ENCODE results near the gene METAP1D.

METAP1D gene

DNA sequence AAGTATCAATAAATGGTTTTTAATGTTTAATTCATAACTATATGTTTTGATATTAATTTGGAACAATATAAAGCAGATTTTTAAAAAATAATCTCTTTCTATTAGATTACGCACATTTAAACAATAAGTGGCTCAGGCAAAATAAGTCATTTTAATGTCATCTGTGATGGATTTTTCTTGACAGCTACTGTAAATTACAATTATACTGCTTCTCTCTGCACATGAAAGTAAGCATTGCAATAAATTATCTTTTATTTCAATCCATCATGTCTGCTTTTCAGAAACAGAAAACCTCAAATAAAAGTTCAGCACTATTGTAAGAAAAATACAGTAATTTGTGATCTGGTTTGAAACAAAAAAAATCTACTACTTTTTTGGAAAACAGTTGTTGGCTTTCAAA lies 74.5 kb downstream of the METAP1D start:
- H3K9ac ChIP-seq (ENCODE audit: insufficient read length), result no peak overlapping the region
- no peak for DNase-seq (ENCODE audit: low read depth, low spot score)
- no peaks in the 10 kb centered on the region for H3K36me3 ChIP-seq (ENCODE audit: insufficient read depth, low read length)
- H3K4me3 ChIP-seq, result no peak overlapping the region
- TF ChIP-seq FOXP2 (optimal IDR thresholded peaks at IDR 0.05; ENCODE audit: control extremely low read depth, extremely low read length, insufficient read depth) (no peak), EZH2 (IDR thresholded peaks at IDR 0.05) (no peak), POLR2AphosphoS5 (IDR thresholded peaks at IDR 0.05; ENCODE audit: borderline replicate concordance, low read depth, low read length) (no peak)
- H3K9me3 ChIP-seq (ENCODE audit: low read depth, low read length), result no peaks in the 10 kb centered on the region
- H3K27ac ChIP-seq, result no peak overlapping the region

DNA sequence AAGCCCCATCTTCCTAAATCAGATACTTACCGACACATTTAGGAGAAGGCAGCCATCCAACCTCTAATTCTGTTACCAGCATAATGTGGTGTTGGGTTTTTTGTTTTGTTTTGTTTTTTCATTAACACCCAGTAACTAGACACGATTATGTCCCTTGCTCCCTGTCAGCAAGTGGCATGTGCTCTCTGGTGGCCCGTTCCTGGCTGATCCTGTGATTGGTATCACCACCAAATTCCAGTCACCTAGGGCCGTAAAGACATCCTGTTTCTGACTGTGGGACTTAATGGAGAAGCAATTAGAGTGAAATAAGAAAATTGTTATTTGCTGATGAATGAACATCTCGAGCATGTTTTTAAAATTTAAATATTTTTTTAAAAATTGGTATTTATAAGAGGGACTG lies 79.7 kb downstream of the METAP1D start:
- DNase-seq (ENCODE audit: low read depth, low spot score), result no peak
- Histone ChIP-seq H3K36me3 (ENCODE audit: insufficient read depth, low read length) (no peaks in the 10 kb centered on the region), H3K27ac (no peak overlapping the region), H3K4me3 (no peak overlapping the region), H3K9me3 (ENCODE audit: low read depth, low read length) (no peaks in the 10 kb centered on the region), H3K9ac (ENCODE audit: insufficient read length) (no peak overlapping the region)
- TF ChIP-seq POLR2AphosphoS5 (IDR thresholded peaks at IDR 0.05; ENCODE audit: borderline replicate concordance, low read depth, low read length) (no peak), EZH2 (IDR thresholded peaks at IDR 0.05) (no peak), FOXP2 (optimal IDR thresholded peaks at IDR 0.05; ENCODE audit: control extremely low read depth, extremely low read length, insufficient read depth) (no peak)

- no peak overlapping the region for H3K4me3 ChIP-seq
- no peaks in the 10 kb centered on the region for H3K9me3 ChIP-seq (ENCODE audit: low read depth, low read length)
- no peak for DNase-seq (ENCODE audit: low read depth, low spot score)
- H3K27ac ChIP-seq, result no peak overlapping the region
- no peak overlapping the region for H3K9ac ChIP-seq (ENCODE audit: insufficient read length)
- TF ChIP-seq POLR2AphosphoS5 (IDR thresholded peaks at IDR 0.05; ENCODE audit: borderline replicate concordance, low read depth, low read length) (no peak), FOXP2 (optimal IDR thresholded peaks at IDR 0.05; ENCODE audit: control extremely low read depth, extremely low read length, insufficient read depth) (no peak), EZH2 (IDR thresholded peaks at IDR 0.05) (no peak)
- H3K36me3 ChIP-seq (ENCODE audit: insufficient read depth, low read length), result no peaks in the 10 kb centered on the region
Measured at GRCh38 chr2:172079838-172080640, 80.3 kb downstream of the METAP1D start.

DNA sequence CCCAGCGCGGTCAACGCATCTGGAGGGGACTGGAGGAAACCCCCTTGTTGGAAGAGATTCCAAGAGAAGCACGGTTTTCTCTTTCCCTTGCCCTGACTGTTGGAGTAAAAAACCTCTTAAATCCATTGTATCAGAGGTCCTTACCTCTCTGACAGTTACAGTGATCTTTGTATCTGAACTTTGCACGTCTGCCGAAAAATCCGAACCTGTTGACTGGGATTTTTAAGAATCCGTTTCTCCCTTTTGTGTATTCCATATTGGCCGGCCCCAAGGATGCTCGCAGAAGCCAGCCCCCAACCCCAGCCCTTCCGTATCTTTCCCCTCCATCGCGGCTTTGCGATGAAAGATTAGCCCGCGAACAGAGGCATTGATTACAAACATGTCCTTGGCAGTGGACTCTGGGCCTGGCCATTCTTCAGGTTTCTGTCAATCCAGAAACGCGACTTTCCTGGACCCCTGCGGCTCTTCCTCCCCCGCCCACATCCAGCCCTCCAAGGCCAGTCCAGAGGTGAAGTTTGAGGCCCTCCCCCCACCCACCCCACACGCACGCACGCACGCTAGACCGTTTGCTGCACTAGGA lies 81.0 kb downstream of the METAP1D start:
- Histone ChIP-seq H3K9ac (ENCODE audit: insufficient read length) (no peak overlapping the region), H3K4me3 (no peak overlapping the region), H3K36me3 (ENCODE audit: insufficient read depth, low read length) (no peaks in the 10 kb centered on the region), H3K27ac (no peak overlapping the region), H3K9me3 (ENCODE audit: low read depth, low read length) (no peaks in the 10 kb centered on the region)
- TF ChIP-seq POLR2AphosphoS5 (IDR thresholded peaks at IDR 0.05; ENCODE audit: borderline replicate concordance, low read depth, low read length) (no peak), FOXP2 (optimal IDR thresholded peaks at IDR 0.05; ENCODE audit: control extremely low read depth, extremely low read length, insufficient read depth) (no peak), EZH2 (IDR thresholded peaks at IDR 0.05) (no peak)
- no peak for DNase-seq (ENCODE audit: low read depth, low spot score)

DNA sequence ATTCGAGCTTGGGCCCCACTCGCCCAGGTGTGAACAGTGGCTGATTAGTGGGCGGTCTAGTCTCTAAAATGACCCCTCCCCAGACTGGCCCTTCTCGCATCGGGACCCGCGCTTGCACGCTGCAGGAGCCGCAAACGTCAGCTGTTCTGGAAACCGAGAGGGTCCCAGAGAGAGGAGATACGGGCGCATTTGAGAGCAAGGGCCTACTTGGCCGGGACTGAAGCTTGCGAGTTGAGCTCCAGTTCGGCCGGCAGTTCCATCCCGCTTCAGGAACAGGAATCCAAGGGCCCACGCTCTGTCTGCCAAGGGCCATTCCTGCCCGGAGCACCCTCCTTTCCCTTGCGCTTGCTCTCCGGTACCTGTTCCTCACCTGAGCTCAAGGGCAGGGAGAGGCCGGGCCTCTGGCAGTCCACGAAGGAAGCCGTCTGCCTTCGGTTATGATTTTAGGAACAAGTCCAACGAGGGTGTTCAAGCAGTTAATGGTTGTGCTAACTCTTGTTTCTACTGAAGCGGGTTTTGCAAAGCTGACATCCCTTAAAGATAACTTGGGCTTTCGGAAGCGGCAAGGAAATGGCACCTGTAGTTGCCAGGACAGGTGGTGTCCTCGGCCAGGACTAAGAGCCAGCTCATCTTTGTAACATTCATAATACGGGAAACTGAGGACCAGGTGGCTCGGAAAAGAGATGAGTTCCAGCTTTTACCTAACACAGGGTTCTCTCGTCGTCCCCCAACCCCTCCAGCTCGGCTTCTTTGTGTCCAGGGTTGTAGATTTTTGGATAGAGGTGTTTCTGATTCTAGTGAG lies 81.7 kb downstream of the METAP1D start:
- no peak for DNase-seq (ENCODE audit: low read depth, low spot score)
- Histone ChIP-seq H3K27ac (no peak overlapping the region), H3K9ac (ENCODE audit: insufficient read length) (no peak overlapping the region), H3K36me3 (ENCODE audit: insufficient read depth, low read length) (no peaks in the 10 kb centered on the region), H3K9me3 (ENCODE audit: low read depth, low read length) (no peaks in the 10 kb centered on the region), H3K4me3 (no peak overlapping the region)
- no peak for TF ChIP-seq POLR2AphosphoS5 (IDR thresholded peaks at IDR 0.05; ENCODE audit: borderline replicate concordance, low read depth, low read length)
- TF ChIP-seq EZH2 (IDR thresholded peaks at IDR 0.05), result no peak

- Histone ChIP-seq H3K27ac (no peak overlapping the region), H3K4me3 (no peak overlapping the region), H3K9ac (ENCODE audit: insufficient read length) (no peak overlapping the region), H3K9me3 (ENCODE audit: low read depth, low read length) (no peaks in the 10 kb centered on the region), H3K36me3 (ENCODE audit: insufficient read depth, low read length) (no peaks in the 10 kb centered on the region)
- no peak for DNase-seq (ENCODE audit: low read depth, low spot score)
- TF ChIP-seq EZH2 (IDR thresholded peaks at IDR 0.05), result no peak
Measured at GRCh38 chr2:172082105-172082943, 82.6 kb downstream of the METAP1D start.

GRCh38 chr2:172082944-172083627 lies 83.3 kb downstream of the METAP1D start:
- Histone ChIP-seq H3K36me3 (ENCODE audit: insufficient read depth, low read length) (no peaks in the 10 kb centered on the region), H3K4me3 (no peak overlapping the region), H3K9me3 (ENCODE audit: low read depth, low read length) (no peaks in the 10 kb centered on the region), H3K9ac (ENCODE audit: insufficient read length) (no peak overlapping the region), H3K27ac (no peak overlapping the region)
- TF ChIP-seq EZH2 (IDR thresholded peaks at IDR 0.05) (no peak), POLR2AphosphoS5 (IDR thresholded peaks at IDR 0.05; ENCODE audit: borderline replicate concordance, low read depth, low read length) (no peak), FOXP2 (optimal IDR thresholded peaks at IDR 0.05; ENCODE audit: control extremely low read depth, extremely low read length, insufficient read depth) (no peak)
- no peak for DNase-seq (ENCODE audit: low read depth, low spot score)

All from SK-N-MC (cell line).